Liver (tissue), 3 donors: Measurements from ENCODE around the gene STIM1.

ENCODE experiments used
- CTCF ChIP-seq: fragments of 150-350 bp; IDR thresholded peaks from 2 replicates; pipeline ENCODE4 v1.5.1; 2017; ENCODE audit warnings: improper control_type of control experiment, low read depth, low read length; ENCODE audit not compliant: missing input control
- EGR1 ChIP-seq, 2 donors: IDR thresholded peaks; 2 replicates each; pipeline ENCODE4 v1.6.1; 2016 to 2018; ENCODE audit warnings: antibody characterized with exemption in 2 of 2, low read depth in 2 of 2
- GABPA ChIP-seq, 2 donors: IDR thresholded peaks in 1 of 2; conservative IDR thresholded peaks in 1 of 2; 2 replicates each; pipeline ENCODE4 v1.6.1; 2016; ENCODE audit warnings: antibody characterized with exemption in 2 of 2, mild to moderate bottlenecking in 1 of 2, moderate library complexity in 1 of 2
- JUND ChIP-seq, 2 donors: IDR thresholded peaks; 2 replicates each; pipeline ENCODE4 v1.6.1; 2016; ENCODE audit warnings: antibody characterized with exemption in 2 of 2
- NR2F2 ChIP-seq: IDR thresholded peaks from 2 replicates; pipeline ENCODE4 v1.6.1; 2016; ENCODE audit warnings: antibody characterized with exemption
- RAD21 ChIP-seq, 2 donors: IDR thresholded peaks; 2 replicates each; pipeline ENCODE4 v1.6.1; 2016; ENCODE audit warnings: antibody characterized with exemption in 2 of 2, mild to moderate bottlenecking in 2 of 2
- REST ChIP-seq: IDR thresholded peaks from 2 replicates; pipeline ENCODE4 v1.6.1; 2016; ENCODE audit warnings: antibody characterized with exemption, mild to moderate bottlenecking
- SP1 ChIP-seq: IDR thresholded peaks from 2 replicates; pipeline ENCODE4 v1.6.1; 2018; ENCODE audit warnings: antibody characterized with exemption, mild to moderate bottlenecking
- TAF1 ChIP-seq: conservative IDR thresholded peaks from 2 replicates; pipeline ENCODE4 v1.6.1; 2016; ENCODE audit warnings: antibody characterized with exemption, mild to moderate bottlenecking
- YY1 ChIP-seq: IDR thresholded peaks from 2 replicates; pipeline ENCODE4 v1.6.1; 2016; ENCODE audit warnings: antibody characterized with exemption, mild to moderate bottlenecking
- ZBTB33 ChIP-seq: IDR thresholded peaks from 2 replicates; pipeline ENCODE4 v1.6.1; 2016; ENCODE audit warnings: antibody characterized with exemption
- TF ChIP-seq, protein P1 (sequence below): IDR thresholded peaks from 2 replicates; pipeline ENCODE4 v1.6.1; 2016; ENCODE audit warnings: antibody characterized with exemption
- donor health status: healthy.
- donor health status: healthy.

DNA sequence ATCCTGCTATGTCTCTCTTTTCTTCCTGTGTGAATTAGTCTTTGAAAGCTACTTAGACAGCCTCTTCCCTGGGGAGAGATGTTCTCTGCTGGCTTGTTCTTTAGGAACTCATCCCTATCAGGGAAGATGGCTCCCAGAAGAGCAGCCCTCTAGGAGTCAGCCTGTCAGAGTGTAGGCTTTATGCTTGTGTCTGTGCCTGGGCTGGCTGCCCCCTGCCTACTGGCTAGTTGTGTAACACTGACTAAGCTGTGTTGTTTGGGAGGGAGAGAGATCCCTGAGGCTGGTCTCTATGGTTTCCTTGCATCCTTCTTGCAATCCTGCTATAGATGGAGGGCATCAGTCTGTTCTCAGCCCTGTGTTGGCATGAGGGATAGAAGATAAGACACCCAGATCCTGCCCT, 112.2 kb downstream of the STIM1 start:
- no peak for TF ChIP-seq CTCF
- TF ChIP-seq, protein P1, sequence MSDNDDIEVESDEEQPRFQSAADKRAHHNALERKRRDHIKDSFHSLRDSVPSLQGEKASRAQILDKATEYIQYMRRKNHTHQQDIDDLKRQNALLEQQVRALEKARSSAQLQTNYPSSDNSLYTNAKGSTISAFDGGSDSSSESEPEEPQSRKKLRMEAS = no peak
- TF ChIP-seq YY1 = no peak
- TF ChIP-seq REST = no peak
- no peak for TF ChIP-seq TAF1
- no peak for TF ChIP-seq GABPA (IDR thresholded peaks at IDR 0.05 in 1 of 2, conservative IDR thresholded peaks at IDR 0.05 in 1 of 2)
- no peak for TF ChIP-seq JUND (IDR thresholded peaks at IDR 0.05)
- no peak for TF ChIP-seq RAD21 (IDR thresholded peaks at IDR 0.05)
- TF ChIP-seq ZBTB33 = no peak
- TF ChIP-seq EGR1 (IDR thresholded peaks at IDR 0.05; ENCODE audit: low read depth in 2 of 2) = no peak
- no peak for TF ChIP-seq SP1
- TF ChIP-seq NR2F2 = no peak
